CD4-positive, alpha-beta T cell treated with Interleukin-4 for 4 hours (primary cell): ENCODE results near the gene APOL3.
"Not testable (repeated sequence)": the region's sequence is repeated elsewhere in the genome, so short reads cannot be mapped to it uniquely, and the experiment has no call there.

Experiments
- DNase-seq: peaks from one replicate; pipeline ENCODE4 v3.0.0-alpha.2; 2020

Gene APOL3

DNA sequence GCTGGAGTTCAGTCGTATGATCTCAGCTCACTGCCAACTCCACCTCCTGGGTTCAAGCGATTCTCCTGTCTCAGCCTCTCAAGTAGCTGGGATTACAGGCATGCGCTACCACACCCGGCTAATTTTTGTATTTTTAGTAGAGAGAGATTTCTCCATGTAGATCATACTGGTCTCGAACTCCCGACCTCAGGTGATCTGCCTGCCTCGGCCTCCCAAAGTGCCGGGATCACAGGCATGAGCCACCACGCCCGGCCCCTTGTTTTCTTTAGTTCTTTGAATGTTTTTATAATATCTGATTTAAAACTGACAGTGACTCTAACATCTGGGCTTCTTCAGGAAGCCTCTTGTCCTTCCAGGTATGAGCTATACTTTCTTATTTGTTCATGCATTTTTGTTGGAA, 61.0 kb downstream of the APOL3 start:
- DNase-seq = not testable (repeated sequence)

DNA sequence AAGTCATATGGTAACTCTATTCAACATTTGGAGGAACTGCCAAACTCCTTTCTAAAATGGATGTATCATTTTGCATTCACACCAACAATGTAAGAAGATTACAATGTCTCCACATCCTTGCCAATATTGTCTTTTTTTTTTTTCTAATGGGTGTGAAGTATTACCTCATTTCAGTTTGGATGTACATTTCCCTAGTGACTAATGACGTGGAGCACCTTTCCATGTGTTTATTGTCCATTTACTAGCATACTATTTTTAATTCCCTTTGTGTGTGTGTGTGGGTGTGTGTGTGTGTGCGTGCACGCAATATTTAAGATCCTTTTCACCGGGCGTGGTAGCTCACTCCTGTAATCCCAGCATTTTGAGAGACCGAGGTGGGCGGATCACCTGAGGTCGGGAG, 62.7 kb downstream of the APOL3 start:
- DNase-seq = no peak

DNA sequence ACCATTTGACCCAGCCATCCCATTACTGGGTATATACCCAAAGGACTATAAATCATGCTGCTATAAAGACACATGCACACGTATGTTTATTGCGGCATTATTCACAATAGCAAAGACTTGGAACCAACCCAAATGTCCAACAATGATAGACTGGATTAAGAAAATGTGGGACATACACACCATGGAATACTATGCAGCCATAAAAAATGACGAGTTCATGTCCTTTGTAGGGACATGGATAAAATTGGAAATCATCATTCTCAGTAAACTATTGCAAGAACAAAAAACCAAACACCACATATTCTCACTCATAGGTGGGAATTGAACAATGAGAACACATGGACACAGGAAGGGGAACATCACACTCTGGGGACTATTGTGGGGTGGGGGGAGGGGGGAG, 69.8 kb downstream of the APOL3 start:
- DNase-seq = not testable (repeated sequence)
